NB4 (cell line): Measurements from ENCODE around the gene FMC1.

Source experiments
- CTCF ChIP-seq: IDR thresholded peaks from one replicate; pipeline ENCODE4 v1.5.1; 2012; ENCODE audit warnings: low read depth, low read length
- MAX ChIP-seq: IDR thresholded peaks from 2 replicates; pipeline ENCODE4 v1.6.1; 2011; ENCODE audit warnings: low read depth, low read length
- MYC ChIP-seq: IDR thresholded peaks from 2 replicates; pipeline ENCODE4 v1.6.1; 2011; ENCODE audit warnings: low read depth, low read length
- POLR2A ChIP-seq: IDR thresholded peaks from 2 replicates; pipeline ENCODE4 v1.6.1; 2011; ENCODE audit warnings: mild to moderate bottlenecking; ENCODE audit not compliant: insufficient read length; ENCODE audit errors: extremely low read depth

- TF ChIP-seq CTCF (no peak), POLR2A (no peak), MYC (no peak), MAX (no peak)
Measured at GRCh38 chr7:139354729-139355128, 13.6 kb downstream of the FMC1 start.
